HFF-Myc (cell line): ENCODE measurements around the gene RNFT1.
"Not testable (repeated sequence)": the region's sequence is repeated elsewhere in the genome, so short reads cannot be mapped to it uniquely, and the experiment has no call there.

ENCODE experiments used
- DNase-seq: peaks from one replicate; pipeline ENCODE4 v3.0.0-alpha.2; 2011; ENCODE audit warnings: low read depth; ENCODE audit errors: extremely low read depth
- H3K4me3 ChIP-seq: replicated peaks from 2 replicates; pipeline ENCODE4 v1.5.1; 2011; ENCODE audit warnings: low read depth, mild to moderate bottlenecking, control low read depth, low read length
- TF ChIP-seq, protein P1 (sequence below): IDR thresholded peaks from 2 replicates; pipeline ENCODE4 v1.5.1; 2012; ENCODE audit warnings: mild to moderate bottlenecking, low read depth, low read length, control low read depth; ENCODE audit errors: missing control alignments

The RNFT1 gene, protein sequence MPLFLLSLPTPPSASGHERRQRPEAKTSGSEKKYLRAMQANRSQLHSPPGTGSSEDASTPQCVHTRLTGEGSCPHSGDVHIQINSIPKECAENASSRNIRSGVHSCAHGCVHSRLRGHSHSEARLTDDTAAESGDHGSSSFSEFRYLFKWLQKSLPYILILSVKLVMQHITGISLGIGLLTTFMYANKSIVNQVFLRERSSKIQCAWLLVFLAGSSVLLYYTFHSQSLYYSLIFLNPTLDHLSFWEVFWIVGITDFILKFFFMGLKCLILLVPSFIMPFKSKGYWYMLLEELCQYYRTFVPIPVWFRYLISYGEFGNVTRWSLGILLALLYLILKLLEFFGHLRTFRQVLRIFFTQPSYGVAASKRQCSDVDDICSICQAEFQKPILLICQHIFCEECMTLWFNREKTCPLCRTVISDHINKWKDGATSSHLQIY

DNA sequence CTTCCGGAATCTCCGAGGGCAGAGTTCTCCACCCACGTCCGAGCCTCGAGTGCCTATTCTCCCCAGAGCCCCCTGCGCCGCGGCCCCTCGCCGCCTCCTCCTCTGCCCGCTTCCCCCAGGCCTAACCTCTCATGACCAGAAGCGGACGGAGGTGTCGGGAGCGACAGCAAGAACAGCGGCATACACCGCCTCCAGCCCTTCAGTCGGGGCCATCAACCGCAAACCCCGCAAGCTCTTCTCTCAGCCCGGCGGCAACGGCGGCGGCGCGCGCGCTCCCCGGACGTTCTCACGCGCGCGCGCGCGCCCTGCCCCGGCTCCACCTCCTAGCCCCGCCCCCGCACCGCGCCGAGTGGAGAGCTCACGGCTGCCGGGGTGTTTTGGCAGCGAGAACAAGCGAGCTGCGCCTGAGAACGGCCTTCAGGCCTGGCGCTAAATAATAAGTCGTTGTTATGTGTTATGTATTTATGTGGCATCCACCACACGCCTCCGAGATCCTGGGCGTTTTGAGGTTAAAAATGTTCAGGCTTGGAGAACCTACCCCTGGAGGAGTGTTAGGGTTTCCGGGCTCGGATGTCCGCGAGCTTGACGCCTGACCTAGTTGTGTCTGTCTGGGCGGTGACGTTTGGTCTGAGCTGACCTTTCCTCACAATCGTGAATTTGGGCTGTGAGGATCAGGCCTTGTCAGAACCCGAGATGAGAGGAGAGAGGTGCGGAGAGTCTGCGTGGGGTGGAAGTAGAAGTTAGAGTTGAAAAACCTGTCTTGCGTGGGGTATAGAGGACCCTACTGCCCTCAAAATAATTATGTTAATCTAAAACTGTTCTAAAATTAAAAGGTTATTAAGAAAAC is at the start of gene RNFT1:
Gene RNFT1 (minus strand): TSS at position 259 of the 847 bp plus-strand sequence. CDS start 77 bp downstream, at position 182.
- peak; percentile 15 for DNase-seq
- peak within 1 kb of the TSS; percentile 87 for H3K4me3 ChIP-seq
- TF ChIP-seq, protein P1, sequence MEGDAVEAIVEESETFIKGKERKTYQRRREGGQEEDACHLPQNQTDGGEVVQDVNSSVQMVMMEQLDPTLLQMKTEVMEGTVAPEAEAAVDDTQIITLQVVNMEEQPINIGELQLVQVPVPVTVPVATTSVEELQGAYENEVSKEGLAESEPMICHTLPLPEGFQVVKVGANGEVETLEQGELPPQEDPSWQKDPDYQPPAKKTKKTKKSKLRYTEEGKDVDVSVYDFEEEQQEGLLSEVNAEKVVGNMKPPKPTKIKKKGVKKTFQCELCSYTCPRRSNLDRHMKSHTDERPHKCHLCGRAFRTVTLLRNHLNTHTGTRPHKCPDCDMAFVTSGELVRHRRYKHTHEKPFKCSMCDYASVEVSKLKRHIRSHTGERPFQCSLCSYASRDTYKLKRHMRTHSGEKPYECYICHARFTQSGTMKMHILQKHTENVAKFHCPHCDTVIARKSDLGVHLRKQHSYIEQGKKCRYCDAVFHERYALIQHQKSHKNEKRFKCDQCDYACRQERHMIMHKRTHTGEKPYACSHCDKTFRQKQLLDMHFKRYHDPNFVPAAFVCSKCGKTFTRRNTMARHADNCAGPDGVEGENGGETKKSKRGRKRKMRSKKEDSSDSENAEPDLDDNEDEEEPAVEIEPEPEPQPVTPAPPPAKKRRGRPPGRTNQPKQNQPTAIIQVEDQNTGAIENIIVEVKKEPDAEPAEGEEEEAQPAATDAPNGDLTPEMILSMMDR, result no peak

DNA sequence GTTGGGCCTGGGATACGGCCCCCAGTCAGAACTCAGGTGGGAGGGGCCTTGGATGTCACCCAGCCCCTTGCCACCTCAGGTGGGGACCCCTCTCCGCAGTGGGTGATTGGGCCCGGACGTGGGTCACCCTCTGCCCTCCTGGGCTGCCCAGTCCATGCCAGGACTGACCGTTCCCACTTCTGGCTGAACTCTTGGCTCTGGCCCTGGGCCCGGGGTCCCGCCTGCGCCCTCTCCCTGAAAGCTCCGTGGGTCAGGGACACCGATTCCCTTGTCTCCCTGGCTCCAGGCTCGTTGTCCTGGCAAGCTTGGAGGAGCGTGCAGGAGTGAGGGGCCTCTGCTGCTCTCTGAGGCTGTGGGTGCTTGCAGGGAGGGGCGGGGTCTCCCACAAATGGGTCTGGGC is 44.8 kb upstream of the RNFT1 start:
- not testable (repeated sequence) for H3K4me3 ChIP-seq, DNase-seq

DNA sequence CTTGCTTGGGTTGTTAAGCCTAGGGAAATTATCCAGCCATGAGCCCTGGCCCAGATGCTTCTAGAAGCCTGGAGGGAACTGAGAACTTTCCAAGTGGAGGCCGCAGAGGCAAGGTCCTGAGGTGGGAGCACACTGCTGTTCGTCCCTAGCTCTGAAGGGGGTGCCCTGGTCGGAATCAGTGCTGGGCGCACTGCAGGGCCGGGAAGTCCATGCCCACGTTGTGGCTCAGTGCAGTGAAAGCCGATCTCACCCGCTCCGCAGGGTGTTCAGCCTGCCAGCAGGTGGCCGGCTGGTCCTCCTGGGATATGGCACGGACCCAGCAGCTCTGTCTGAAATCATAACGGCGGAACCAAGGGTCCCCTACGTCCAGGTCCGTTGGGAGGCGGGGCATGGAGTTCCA is 43.8 kb upstream of the RNFT1 start:
- DNase-seq, H3K4me3 ChIP-seq: not testable (repeated sequence)

DNA sequence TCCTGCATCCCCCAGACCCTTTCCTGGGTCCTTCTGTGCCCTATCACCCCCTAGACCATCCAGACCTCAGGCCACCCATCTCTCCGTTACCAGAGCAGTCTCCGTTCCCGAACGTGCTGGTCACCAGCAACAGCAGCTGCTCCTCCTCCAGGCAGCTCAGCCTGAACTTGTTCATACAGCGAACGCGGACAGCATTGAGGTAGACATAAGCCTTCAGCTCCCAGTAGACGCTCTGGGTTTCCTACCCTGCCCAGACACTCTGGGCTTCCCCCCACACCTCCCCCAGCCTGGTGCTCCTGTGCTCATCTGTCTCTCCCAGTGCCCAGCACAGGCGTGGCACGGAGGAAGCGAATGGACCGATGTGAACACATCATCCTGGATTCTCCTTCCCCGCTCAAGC is 41.6 kb upstream of the RNFT1 start:
- no peak for DNase-seq
- H3K4me3 ChIP-seq, result no peak overlapping the region
- TF ChIP-seq, protein P1, result no peak

DNA sequence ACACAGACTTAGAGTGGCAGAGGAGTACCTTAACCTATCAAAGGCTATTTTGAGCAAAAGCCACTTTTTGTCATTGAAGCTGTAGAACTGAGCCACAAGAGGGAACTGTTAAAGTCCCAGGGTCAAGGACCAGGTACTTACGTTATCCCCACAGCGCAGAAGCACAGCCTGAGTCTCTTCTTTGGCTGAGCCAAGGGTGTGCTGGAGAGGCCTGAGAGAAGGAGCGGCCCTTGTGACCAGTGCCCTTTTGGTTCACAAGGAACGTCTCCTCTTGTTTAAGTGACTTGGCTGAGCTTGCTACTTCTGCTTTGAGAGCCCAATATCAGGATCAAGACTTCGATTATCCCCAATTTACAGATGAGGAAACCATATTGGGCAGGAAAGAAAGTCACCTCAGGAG is 40.0 kb upstream of the RNFT1 start:
- DNase-seq, H3K4me3 ChIP-seq: not testable (repeated sequence)

DNA sequence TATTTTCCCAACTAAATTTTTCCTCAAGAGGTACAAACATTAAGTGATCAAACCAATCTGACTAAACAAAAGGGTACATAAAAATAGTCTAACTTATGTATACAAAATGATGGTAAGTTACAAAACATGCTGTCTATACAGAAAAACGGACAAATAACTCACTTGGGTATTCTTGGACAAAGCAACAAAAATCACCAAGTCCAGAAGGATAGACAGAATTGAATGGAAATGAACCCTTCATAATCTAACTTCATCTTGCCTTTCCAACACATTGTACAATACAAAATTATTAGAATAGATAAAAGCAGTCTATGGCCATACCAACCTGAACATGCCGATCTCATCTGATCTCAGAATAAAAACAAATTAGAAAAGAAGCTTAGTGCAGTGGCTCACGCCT is 37.9 kb upstream of the RNFT1 start:
- H3K4me3 ChIP-seq, DNase-seq: not testable (repeated sequence)

DNA sequence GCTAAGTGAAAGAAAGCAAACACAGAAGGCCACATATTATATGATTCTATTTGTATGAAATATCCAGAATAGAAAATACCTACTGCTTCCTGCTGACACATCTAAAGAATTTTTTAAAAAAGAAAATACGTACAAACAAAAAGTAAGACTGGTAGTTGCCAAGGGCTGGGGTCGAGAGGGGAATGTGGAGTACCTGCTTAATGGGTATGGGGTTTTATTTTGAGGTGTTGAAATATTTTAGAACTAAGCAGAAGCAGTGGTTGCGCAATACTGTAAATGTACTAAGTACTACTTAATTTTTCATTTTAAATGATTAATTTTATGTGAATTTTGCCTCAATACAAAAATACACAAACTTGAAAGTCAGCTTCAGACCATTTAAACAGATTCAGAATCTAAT is 32.1 kb upstream of the RNFT1 start:
- not testable (repeated sequence) for DNase-seq, H3K4me3 ChIP-seq

DNA sequence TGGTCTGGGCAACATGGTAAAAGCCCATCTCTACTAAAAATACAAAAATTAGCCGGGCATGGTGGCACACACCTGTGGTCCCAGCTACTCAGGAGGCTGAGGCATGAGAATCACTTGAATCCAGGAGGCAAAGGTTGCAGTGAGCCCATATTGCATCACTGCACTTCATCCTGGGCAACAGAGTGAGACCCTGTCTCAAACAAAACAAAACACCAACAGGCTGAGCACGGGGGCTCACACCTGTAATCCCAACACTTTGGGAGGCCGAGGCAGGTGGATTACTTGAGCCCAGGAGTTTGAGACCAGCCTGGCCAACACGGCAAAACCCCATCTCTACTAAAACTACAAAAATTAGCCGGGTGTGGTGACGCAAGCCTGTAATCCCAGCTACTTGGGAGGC is 10.6 kb upstream of the RNFT1 start:
- not testable (repeated sequence) for DNase-seq, H3K4me3 ChIP-seq

DNA sequence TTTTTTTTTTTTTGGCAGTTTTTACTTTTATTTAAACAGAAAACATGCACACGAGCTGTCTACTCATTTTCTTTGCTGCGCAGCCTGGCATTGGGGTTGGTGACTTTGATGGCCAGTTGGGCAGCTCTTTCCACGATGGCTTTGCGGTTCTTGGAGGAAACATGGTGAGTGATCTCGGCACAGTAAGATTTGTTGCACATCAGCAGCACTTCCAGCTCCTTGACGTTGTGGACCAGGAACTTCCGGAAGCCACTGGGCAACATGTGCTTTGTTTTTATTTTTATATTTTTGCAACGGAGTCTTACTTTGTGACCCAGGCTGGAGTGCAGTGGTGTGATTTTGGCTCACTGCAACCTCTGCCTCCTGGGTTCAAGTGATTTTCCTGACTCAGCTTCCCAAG is 8.9 kb upstream of the RNFT1 start:
- DNase-seq, H3K4me3 ChIP-seq: not testable (repeated sequence)

DNA sequence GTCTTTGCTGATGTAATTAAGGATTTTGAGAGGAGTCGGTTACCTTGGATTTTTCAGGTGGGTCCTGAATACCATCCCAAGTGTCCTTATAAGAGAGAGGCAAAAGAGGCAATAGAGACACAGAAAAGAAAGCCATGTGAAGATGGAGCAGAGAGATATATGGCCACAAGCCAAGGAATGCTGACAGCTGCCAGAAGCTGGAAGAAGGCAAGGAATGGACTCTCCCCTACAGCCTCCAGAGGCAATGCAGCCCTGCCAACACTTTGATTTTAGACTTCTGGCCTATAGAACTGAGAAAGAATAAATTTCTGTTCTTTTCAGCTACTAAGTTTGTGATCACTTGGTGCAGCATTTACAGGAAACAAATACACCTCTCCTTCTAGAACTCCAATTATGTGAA is 8.2 kb upstream of the RNFT1 start:
- H3K4me3 ChIP-seq, result no peak overlapping the region
- no peak for DNase-seq
- TF ChIP-seq, protein P1, result no peak

DNA sequence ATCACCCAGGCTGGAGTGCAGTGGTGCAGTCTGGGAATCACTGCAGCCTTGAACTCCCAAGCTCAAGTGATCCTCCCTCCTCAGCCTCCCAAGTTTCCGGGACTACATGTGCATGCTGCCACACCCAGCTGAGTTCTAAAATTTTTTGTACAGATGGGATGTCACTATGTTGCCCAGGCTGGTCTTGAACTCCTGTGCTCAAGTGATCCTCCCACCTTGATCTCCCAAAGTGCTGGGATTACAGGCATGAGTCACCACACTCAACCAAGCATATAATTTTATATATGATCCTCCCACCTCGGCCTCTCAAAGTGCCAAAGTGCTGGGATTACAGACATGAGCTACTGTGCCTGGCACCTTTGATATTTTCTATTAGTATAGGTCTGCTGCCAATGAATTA is 7.2 kb upstream of the RNFT1 start:
- not testable (repeated sequence) for DNase-seq, H3K4me3 ChIP-seq
